Stimulated activated CD4-positive, alpha-beta T cell treated with anti-CD3 and anti-CD28 coated beads, Interleukin-12 subunit alpha, Interleukin-12 subunit beta, amount 100 ng/mL, for 4 hours (primary cell): ENCODE data around the gene KRT76.
"Not testable (repeated sequence)": the region's sequence is repeated elsewhere in the genome, so short reads cannot be mapped to it uniquely, and the experiment has no call there.

Source experiments
- DNase-seq: peaks from one replicate; pipeline ENCODE4 v3.0.0-alpha.2; 2020

Gene KRT76

DNA sequence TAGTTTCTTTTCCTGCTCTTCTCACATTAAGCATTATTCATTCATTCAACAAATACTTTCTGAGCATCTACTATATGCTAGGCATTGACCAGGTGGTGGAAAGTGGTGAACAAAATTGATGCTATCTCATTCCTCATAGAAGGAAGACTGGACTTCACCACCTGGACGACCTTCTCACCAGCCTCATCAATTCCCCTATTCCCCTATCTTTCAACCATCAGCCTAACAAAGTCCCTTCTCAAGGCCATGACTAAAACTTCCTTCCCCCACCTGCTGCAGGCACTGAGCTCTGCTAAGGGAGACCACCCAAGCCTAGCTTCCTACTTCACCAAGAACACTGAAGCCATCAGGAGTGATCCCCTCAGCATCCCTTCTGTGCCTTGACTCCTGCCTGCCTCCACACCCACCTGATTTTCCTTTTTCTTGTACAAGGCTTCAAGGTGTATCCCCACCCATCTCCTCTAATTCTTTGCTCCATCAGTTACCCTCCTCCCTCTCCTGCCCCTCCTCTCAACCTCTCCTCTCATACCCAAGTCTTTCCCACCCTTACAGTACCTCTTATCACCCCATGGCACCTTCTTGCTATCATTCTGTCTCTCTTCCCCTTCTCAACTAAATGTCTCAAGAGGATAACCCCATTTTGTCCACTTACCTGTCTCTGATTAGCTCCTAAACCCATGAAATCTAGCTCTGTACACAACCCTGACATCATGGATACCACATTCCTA lies 19.5 kb downstream of the KRT76 start:
- DNase-seq = no peak

DNA sequence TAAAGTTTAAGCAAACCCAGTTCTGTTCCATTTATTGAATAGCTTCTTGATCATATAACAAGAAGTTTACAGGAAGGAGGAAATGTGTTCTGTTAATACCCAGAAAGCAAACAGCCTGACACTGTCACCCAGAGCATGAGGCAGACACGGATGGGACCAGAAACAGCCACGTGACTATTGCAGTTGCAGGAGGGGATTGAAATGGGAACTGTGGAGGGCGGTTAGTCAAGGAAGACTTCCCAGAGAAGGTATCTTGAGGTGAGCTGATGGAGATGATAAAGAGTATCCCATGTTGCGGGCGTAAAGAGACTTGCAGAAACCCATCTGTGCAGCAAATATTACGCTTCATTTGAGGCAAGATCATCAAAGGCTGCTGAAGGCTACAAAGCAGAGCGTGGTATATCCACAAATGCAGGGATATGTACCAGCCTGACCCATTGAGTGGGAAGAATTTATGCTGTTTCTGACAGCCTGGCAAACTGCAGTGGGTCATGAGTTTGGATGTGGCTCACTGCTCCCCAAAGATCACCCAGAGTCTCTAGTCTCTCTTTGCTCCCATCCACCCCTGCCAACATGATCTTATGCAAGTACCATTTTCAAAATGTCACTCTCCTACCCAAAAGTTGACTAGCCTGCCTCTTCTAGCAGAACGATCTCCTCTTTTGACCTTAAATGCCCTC lies 20.7 kb downstream of the KRT76 start:
- DNase-seq = no peak

DNA sequence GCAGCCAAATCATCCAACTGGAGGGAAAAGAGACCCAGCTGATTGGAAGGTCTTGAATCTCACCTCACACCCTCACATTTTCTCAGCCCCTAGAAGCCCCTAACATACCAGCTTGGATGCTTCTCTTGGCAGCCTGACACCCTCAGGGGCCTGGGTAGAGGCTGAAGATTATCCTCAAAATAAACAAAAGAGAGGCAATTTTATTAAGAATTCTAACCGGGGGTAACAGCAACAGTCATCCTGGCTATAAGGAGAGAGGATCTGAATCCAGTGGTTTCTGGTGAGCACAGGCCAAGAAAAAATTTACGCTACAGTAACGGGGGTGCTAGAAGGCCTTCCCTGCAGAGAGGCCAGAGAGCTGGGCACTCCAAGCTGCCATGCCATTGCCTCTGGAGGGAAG lies 21.6 kb downstream of the KRT76 start:
- DNase-seq = no peak

DNA sequence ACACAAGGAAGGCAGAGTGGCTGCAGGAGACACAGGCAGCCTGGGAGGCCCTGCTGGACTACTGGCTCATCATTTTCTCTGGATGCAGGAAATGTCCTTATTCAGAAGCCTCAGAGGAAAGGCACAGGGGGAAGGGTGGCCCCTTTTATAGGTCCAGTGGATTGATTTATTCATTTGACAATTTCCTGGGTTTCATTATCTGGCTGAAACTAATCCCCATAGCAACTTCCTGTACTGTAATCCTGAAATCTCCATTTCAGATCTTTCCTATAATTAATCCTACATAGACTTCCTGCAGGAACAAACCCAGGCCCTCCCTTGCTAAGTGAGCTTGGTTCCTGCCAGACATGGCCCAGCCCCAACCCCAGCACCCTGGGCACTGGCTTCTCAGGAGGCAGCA lies 23.0 kb downstream of the KRT76 start:
- DNase-seq = no peak

DNA sequence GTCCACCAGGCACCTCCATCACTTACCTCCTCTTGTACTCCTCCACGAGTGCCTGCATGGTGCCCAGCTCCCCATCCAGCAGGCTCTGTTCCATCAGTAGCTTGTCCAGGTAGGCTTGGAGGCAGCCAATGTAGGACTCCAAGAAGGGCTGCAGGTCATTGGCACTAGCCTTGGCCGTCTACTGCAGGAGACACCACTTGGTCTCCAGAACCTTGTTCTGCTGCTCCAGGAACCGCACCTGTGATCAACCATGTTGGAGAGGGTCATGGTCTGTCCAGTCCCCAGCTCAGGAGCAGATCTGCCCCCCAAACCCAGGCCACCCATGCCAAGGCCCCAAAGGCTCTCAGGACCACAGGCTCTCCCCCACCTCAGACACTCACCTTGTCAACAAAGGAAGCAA lies 23.9 kb downstream of the KRT76 start:
- no peak for DNase-seq

DNA sequence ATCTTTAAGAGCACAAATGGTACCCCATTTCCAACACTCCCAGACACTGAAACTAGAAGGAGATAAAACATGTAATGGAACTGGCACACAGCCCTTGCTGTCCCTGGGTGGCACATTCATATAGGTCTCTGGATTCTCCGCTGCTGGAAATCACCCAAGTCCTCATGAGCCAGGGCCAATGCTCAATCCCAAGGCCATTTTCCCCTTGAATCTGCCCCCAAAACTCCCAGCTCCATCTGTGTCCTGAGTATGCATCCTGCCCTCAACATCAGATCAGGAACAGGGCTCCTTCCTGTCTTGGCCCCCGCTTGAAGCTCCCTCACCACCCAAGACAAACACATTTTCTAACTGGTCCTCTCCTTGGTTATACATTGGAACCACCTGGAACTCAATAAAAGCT lies 24.6 kb downstream of the KRT76 start:
- DNase-seq = no peak

DNA sequence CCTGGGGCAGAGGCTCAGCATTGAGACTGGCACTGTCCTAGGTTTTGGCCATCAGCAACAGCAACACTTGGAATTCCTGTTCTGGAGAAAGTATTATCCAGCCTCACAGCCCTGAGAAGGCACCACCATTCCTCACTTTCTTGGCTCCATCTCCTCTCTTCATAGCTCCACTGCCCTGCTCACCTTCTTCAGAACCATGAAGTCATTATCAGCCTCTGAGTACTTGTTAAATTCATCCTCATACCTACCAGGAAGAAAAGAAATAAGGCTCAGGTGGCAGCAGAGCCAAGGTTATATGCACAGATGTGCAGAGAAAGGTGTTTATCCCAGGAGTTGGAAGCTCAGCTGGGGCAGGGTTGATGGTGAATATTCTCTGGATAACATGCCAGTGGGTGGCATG lies 25.4 kb downstream of the KRT76 start:
- no peak for DNase-seq

DNA sequence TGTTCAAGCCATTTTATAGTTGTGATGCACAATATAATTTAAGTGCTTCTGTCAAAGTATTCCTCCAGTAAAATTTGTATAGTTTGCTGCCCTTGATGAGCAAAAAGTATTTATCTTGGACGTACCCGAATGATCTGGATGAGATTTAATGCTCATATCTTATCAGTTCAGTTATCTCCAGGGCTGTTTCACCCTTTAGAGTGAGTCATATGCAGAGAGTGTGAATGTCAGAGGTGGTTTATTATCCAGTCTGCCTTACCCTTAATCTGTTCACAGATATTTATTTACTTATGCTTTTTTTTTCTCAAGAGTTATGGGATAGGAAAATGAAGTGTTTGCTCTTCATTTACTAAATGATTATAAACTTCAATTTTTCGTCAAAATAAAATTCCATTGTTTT lies 26.6 kb downstream of the KRT76 start:
- not testable (repeated sequence) for DNase-seq

DNA sequence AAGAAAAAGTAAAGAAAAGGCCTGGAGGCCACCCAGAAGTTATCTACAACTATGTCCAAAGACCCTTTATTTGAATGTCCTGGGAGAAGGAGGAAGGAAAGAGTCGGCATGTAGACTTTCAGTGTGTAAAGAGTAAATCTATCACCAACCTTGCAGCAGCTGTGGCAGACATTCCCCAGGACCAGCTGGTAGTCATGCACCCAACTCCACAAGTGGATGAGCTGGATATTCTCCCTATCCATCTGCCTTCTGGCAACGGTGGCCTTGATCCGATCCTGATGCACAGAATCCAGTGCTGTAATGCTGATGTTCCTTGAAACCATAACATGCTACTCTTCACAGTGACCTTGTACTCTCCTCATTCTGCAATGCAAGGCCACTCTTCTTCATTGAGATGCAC lies 27.3 kb downstream of the KRT76 start:
- no peak for DNase-seq

DNA sequence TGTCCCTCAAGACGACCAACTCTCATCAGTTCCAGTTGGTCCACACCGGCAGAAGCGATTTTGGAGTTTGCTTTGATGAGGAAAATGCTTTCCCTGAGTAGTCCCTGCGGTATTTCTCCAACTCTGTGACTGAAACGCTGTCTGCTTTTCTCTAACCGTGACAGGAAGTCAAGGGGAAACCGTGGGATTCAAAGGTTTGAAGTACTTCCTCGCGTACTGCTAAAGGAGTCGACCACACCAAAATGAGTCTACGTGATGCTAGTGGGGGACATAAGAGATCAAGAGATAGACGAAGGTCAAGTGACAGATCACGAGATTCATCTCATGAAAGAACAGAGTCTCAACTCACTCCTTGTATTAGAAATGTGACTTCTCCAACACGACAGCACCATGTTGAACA lies 28.6 kb downstream of the KRT76 start:
- DNase-seq = no peak

DNA sequence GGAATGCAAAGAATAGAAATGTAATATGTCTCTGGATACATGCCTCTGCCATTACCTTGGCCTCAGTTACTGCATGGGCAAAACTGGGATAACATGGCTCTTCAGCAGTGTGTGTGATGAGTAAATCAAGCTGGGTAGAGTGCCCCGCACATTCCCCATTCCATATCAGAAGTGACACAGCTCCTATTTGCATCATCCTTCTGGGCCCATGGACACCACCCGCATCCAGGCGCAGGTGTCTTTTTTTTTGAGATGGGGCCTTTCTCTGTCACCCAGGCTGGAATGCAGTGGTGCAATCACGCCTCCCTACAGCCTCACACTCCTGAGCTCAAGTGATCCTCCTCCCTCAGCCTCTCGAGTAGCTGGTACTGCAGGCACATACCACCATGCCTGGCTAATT lies 31.6 kb downstream of the KRT76 start:
- DNase-seq = no peak

DNA sequence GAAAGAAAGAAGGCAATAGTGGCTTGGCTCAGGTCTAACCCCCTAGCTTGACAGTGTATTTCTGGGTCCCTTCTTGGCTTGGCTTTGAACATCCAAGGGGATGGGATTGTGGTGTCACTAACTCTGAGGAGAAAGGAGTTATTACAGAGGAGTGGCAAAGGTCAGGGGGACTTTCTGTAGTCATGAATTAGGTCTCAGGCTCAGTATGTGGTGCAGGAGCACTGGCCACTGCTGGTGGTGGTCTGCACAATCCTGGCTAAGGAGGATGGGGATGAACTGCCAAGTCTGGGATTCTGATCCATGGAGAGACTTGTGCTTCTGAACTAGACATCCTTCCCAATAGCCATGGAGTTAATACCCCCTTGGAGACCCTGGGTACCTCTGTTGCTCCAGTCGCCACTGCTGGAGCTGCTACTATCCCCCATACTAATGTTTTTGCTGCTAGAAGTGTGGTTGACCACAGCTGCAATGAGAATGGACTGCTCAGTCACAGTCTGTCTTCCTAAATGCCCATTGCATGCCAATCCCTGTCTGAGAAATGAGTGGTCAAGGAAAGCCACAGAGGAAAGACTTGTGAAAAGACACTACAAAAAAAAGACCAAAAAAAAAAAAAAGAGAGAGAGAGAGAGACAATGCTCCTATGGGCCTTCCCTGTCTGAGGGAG lies 32.5 kb downstream of the KRT76 start:
- no peak for DNase-seq

DNA sequence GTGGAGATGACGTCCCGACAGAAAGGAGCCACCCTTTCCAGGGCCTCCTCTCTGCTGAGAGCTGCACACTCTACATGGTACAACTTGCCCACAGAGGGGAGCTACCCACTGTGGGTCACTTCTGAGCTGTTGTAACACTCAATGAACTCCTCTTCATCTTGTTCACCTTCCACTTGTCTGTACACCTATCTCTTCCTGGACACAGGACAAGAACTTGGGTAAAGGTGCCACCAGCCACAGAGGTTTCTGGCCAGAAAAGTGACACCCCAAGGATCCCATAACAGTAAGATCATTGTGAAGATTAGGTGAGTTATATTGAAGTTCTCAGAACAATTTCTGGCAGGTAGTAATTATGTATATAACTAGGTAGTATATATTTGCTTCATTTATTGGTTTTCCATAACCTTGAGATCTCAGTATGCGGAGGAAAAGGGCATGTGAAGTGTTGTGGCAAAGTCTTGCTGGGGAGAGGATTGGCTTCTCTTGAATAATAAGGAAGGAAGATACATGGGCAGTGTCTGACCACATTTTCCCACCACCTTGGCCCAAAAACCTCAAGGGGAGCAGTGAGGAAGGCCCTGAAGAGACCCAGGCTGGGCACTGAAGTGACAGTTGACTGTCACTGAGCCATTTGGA lies 34.2 kb downstream of the KRT76 start:
- no peak for DNase-seq

DNA sequence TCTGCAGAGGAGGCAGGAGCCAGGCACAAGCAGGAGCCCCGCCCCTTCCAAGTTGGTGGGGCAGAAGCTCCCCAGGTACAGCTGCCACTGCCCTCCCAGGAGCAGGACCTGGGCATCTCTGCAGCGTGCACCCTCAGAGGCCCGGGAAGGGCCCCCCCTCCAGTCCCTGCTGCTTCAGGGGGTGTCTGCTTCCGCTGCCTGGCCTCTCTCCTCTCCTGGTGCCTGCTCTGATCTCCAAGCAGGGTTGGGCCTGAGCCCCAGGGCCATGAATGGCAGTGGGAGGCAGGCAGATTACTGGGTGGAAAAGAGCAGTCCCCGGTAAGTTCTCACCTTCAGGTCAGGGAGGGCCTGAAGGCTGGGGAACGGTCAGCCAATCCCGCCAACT lies 35.0 kb downstream of the KRT76 start:
- DNase-seq = no peak

DNA sequence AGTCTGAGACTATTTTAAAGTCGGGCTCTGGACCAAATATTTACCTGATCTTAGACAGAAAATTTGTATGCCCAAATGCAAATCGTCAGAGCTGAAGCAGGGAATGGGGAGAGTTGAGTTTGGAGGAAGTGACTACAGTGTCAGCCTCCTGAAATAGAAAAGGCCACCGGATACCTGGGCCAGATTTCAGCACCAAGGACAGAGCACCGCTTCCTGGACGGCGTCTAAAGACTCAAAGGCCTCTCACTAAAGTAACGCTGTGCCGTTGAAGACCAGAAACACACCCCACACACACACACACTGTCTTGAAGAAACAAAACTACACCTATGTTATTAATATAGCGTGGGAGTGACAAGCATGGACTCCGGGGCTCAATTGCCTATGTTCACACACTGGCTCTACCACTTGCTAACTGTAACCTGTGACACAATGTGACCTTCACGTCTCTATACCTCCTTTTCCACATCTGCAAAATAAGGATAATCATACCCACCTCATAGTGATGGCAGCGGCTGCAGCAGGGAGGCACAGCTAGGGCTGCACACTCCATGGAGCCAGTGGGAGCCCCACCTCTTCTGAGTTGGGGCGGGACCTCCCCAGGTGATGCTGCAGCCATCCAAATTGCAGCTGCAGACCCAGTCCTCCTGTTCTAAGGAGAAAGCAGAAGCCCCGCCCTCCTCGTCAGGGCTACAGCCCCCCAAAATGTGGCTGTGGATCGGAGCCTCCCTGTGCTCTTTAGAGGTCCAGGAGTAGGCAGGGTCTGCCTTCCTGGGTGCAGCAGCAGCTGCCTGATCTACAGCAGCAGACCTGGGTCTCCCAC lies 35.6 kb downstream of the KRT76 start:
- peak; percentile 60 for DNase-seq

DNA sequence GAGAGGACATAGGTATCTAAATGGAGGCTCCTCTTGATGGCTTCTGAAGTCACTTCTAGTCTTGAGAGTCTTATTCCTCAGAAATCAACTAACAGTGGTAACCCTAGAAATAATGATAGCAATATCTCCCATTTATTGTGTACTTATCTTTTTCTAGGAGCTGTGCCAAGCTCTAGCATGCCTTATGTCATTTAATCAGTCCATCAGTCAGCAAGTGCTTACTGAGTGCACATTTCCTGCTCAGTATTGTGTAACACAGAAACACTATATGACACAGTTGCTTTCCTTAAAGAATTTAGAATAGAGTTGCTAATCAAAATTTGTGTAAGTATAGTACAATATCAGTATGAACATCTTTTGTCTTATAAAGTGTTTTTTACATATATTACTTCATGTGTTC lies 36.6 kb downstream of the KRT76 start:
- no peak for DNase-seq

DNA sequence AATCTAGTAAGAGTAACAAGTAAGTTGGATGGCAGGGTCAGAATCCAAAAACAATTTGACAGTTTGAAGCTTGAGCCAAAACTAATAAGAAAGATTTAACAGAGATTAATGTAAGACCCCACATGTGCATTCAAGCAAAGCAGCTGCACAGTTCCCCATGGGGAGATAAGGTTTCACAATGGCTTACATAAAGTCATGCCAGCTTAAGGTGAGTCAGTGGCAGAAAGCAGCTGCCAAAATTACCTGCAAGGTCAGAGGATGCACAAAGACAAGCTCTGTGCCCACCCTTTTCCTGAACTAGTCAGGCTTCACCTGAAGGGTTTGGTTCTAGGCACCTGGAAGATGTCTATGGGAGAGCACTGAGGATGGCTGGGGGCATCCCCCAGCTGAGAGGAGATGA lies 37.2 kb downstream of the KRT76 start:
- DNase-seq = no peak

DNA sequence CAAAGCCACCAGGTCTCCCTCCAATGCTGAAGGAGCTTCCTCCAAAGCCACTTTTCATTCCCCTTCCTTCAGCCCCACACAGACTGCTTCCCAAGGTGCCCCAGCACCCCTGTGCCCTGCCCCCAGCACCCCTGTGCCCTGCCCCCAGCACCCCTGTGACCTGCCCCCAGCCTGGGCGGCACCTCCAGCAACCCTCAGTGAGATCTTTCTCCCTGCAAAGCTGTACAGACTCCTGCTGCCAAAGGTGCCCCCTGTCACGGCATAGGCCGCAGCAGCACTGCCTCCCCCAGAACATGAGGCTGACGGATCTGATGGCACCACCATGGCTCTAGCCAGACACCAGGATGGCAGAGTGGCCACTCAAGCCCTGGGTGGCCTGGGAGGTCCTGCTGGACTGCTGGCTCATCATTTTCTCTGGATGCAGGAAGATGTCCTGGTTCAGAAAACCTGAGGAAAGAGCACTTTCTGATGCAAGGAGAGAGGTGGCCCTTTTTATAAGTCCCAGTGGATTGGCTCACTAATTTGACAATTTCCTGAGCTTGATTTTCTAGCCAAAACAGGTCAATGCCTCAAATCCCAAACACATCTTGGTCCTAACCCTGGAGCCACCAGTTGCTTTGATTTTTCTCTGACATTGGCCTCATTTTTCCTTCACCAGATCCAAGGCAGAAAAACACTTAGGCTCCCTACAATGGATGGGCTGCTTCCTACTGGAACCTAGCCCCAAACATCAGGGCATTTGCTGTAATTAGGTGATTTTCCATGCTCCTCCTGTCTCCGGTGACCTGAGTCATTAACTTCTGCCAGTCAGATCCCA lies 41.1 kb downstream of the KRT76 start:
- no peak for DNase-seq

DNA sequence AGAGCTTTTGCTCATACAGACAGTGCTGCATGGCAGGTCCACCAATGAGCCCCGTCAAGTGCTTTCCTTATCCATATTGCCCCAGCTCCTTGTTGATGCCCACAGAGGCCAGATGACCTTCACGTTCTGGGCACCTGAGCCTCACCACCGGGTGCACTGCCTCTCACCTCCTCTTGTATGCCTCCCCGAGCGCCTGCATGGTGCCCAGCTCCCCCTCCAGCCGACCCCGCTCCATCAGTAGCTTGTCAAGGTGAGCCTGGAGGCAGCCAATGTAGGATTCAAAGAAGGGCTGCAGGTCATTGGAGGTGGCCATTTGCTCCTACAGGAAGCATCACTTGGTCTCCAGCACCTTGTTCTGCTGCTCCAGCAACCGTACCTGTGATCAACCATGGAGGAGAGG lies 42.0 kb downstream of the KRT76 start:
- DNase-seq = no peak

DNA sequence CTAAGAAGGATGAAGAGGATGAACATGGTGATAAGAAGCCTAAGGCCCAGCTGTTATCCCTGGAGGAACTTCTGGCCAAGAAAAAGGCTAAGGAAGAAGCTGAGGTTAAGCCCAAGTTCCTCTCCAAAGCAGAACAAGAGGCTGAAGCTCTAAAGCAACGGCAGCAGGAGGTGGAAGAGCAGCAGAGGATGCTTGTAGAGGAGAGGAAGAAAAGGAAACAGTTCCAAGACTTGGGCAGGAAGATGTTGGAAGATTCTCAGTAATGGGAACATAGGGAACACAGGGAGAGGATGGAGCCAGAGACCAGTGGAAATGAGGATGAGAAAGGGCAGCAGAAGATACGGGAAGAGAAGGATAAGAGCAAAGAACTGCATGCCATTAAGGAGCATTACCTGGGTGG lies 46.4 kb downstream of the KRT76 start:
- DNase-seq = no peak

DNA sequence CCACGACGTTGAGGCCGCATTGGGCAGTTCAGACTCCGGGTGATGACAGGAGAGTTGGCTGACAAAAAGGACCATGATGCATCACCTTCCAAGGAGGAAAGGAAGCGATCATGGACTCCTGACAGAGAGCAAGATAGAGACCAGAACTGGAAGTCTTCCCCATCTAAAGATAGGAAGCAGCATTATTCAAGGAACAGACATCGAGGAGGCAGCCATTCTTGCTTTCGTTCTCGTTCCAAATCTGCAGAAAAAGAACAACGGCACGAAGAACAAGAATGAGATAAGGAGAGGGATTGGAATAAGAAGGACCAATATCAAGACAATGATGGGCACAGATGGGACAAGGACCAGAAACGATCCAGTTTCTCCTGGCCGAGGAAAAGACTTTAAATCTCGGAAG lies 46.8 kb downstream of the KRT76 start:
- DNase-seq = no peak

DNA sequence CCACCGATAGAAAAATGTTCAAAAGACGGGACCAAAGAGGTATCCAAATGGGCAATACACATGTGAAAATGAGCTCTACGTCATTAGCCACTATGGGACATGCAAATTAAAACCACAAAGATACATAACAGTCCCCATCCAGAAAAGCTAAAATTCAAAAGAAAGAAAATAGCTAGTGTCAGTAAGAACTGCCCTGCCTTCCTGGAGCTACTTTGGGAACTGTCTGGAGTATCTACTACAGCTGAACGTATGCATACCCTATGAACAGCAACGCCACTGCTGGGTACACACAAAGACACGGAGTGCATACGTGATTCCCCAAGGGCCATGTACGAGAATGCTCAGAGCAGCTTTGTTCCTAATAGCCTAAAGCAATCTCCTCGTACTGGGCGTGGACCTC lies 48.0 kb downstream of the KRT76 start:
- DNase-seq = no peak
